IMR-90 (cell line): ENCODE results near the gene CBR1. TPM values are rescaled to one million over a fixed set of nuclear protein-coding genes. Genes with fewer than 3 reads are reported as not detected.

ENCODE experiments used
- ATAC-seq: fragments of 200-7000 bp; cut with Tn5 transposase; 2 replicates; pipeline ENCODE4 v1.9.1; 2020; ENCODE audit warnings: low read depth, mild to moderate bottlenecking, moderate library complexity
- BruUV-seq: library from RNA; stranded (reverse); fragments of 400-500 nt; replicated peaks from 2 replicates; lab custom pipeline; 2021; lab: Mats Ljungman, UMichigan
- CTCF ChIA-PET: fragments of 300-600 bp; formaldehyde crosslinking; extraction: SDS; loops from one replicate; lab custom pipeline; 2021; ENCODE audit warnings: antibody characterized with exemption; lab: Yijun Ruan, JAX
- POLR2A ChIA-PET: fragments of 300-600 bp; sonication (Branson Sonifier 250); formaldehyde crosslinking; loops from one replicate; lab custom pipeline; 2022; ENCODE audit warnings: antibody characterized with exemption; ENCODE audit not compliant: unreplicated experiment; lab: Charles Lee
- DNase-seq: peaks from one replicate; pipeline ENCODE4 v3.0.0; 2013
- H2AFZ ChIP-seq: replicated peaks from 2 replicates; pipeline ENCODE3; 2013; ENCODE audit warnings: low read length, mild to moderate bottlenecking; ENCODE audit not compliant: poor library complexity
- H2AK5ac ChIP-seq: 2 replicates; pipeline ENCODE4 v1.6.1; 2013; ENCODE audit warnings: low read depth, low read length, inconsistent platforms
- H2AK9ac ChIP-seq: replicated peaks from 2 replicates; pipeline ENCODE3; 2013; ENCODE audit warnings: mild to moderate bottlenecking, low read depth, low read length, moderate library complexity; ENCODE audit not compliant: poor library complexity
- H2BK120ac ChIP-seq: 2 replicates; pipeline ENCODE4 v1.6.1; 2013; ENCODE audit warnings: low read depth, low read length, inconsistent platforms
- H2BK15ac ChIP-seq: 3 replicates; pipeline ENCODE4 v1.6.1; 2013; ENCODE audit warnings: low read depth, low read length, inconsistent platforms
- H2BK20ac ChIP-seq: 2 replicates; pipeline ENCODE4 v1.6.1; 2013; ENCODE audit warnings: low read depth, mild to moderate bottlenecking, inconsistent platforms, low read length, moderate library complexity
- H2BK5ac ChIP-seq: 2 replicates; pipeline ENCODE4 v1.6.1; 2013; ENCODE audit warnings: mild to moderate bottlenecking, low read depth, low read length, inconsistent platforms; ENCODE audit not compliant: poor library complexity, severe bottlenecking
- H3K14ac ChIP-seq: replicated peaks from 2 replicates; pipeline ENCODE4 v1.6.1; 2013; ENCODE audit warnings: low read depth, low read length, inconsistent platforms
- H3K18ac ChIP-seq: 2 replicates; pipeline ENCODE4 v1.6.1; 2013; ENCODE audit warnings: low read depth, low read length, control low read depth
- H3K23ac ChIP-seq: 2 replicates; pipeline ENCODE4 v1.6.1; 2013; ENCODE audit warnings: low read depth, low read length, inconsistent platforms
- H3K27ac ChIP-seq: 2 replicates; pipeline ENCODE4 v1.5.1; 2013; ENCODE audit warnings: mild to moderate bottlenecking, control low read depth, low read length; ENCODE audit not compliant: insufficient read depth
- H3K27me3 ChIP-seq: 2 replicates; pipeline ENCODE4 v1.6.1; 2013; ENCODE audit warnings: low read length; ENCODE audit not compliant: control insufficient read depth, insufficient read depth
- H3K36me3 ChIP-seq: 2 replicates; pipeline ENCODE4 v1.6.1; 2013; ENCODE audit warnings: low read length, mixed read lengths; ENCODE audit not compliant: control insufficient read depth, insufficient read depth
- H3K4ac ChIP-seq: 2 replicates; pipeline ENCODE4 v1.6.1; 2013; ENCODE audit warnings: low read depth, low read length, inconsistent platforms
- H3K4me1 ChIP-seq: 2 replicates; pipeline ENCODE4 v1.6.1; 2013; ENCODE audit warnings: low read length, mixed read lengths; ENCODE audit not compliant: control insufficient read depth, insufficient read depth
- H3K4me2 ChIP-seq: 2 replicates; pipeline ENCODE4 v1.6.1; 2013; ENCODE audit warnings: low read depth, mild to moderate bottlenecking, control low read depth, low read length, moderate library complexity
- H3K4me3 ChIP-seq: 2 replicates; pipeline ENCODE4 v1.5.1; 2013; ENCODE audit warnings: low read depth, mild to moderate bottlenecking, control low read depth, low read length, moderate library complexity; ENCODE audit not compliant: insufficient read depth
- H3K56ac ChIP-seq: 2 replicates; pipeline ENCODE4 v1.6.1; 2013; ENCODE audit warnings: low read length, inconsistent platforms; ENCODE audit not compliant: insufficient read depth; ENCODE audit errors: extremely low read depth
- H3K79me1 ChIP-seq, 2 experiments: 2 replicates each; pipeline ENCODE4 v1.6.1; 2013; ENCODE audit warnings: low read length in 2 of 2, inconsistent platforms in 1 of 2, low read depth in 1 of 2
- H3K9ac ChIP-seq: 2 replicates; pipeline ENCODE4 v1.6.1; 2013; ENCODE audit warnings: low read depth, low read length, control low read depth
- H3K9me1 ChIP-seq: 2 replicates; pipeline ENCODE4 v1.6.1; 2013; ENCODE audit warnings: low read length, inconsistent platforms; ENCODE audit not compliant: insufficient read depth
- H3K9me3 ChIP-seq: 2 replicates; pipeline ENCODE4 v1.6.1; 2013; ENCODE audit warnings: low read length; ENCODE audit not compliant: control insufficient read depth, insufficient read depth
- H4K20me1 ChIP-seq: 2 replicates; pipeline ENCODE4 v1.6.1; 2013; ENCODE audit warnings: low read length, inconsistent platforms; ENCODE audit not compliant: insufficient read depth
- H4K5ac ChIP-seq: 2 replicates; pipeline ENCODE4 v1.6.1; 2013; ENCODE audit warnings: mild to moderate bottlenecking, low read depth, low read length, control low read depth
- H4K8ac ChIP-seq, 2 experiments: 2 replicates each; pipeline ENCODE4 v1.6.1; 2013; ENCODE audit warnings: low read depth in 2 of 2, low read length in 2 of 2, control low read depth in 1 of 2, inconsistent platforms in 1 of 2
- H4K91ac ChIP-seq: 2 replicates; pipeline ENCODE4 v1.6.1; 2013; ENCODE audit warnings: low read depth, low read length, inconsistent platforms; ENCODE audit not compliant: insufficient read depth
- BHLHE40 ChIP-seq: fragments of 150-350 bp; IDR thresholded peaks from 2 replicates; pipeline ENCODE4 v1.6.1; 2016; ENCODE audit warnings: mild to moderate bottlenecking, low read depth, low read length
- CEBPB ChIP-seq: IDR thresholded peaks from 2 replicates; pipeline ENCODE4 v1.6.1; 2012; ENCODE audit warnings: low read depth, low read length, improper control_type of control experiment
- CHD1 ChIP-seq: IDR thresholded peaks from 2 replicates; pipeline ENCODE4 v1.6.1; 2012; ENCODE audit warnings: low read depth, low read length, improper control_type of control experiment
- MAZ ChIP-seq: IDR thresholded peaks from 2 replicates; pipeline ENCODE4 v1.6.1; 2012; ENCODE audit warnings: low read depth, mild to moderate bottlenecking, low read length, improper control_type of control experiment, moderate library complexity, borderline replicate concordance
- NFE2L2 ChIP-seq: fragments of 150-350 bp; IDR thresholded peaks from 2 replicates; pipeline ENCODE4 v1.6.1; 2016; ENCODE audit warnings: low read depth, mild to moderate bottlenecking, low read length
- RFX5 ChIP-seq: IDR thresholded peaks from 2 replicates; pipeline ENCODE4 v1.8.0; 2012; ENCODE audit warnings: low read depth, mild to moderate bottlenecking, low read length, moderate library complexity
- SMC3 ChIP-seq: fragments of 150-350 bp; IDR thresholded peaks from 2 replicates; pipeline ENCODE4 v1.6.1; 2016; ENCODE audit warnings: low read depth, mild to moderate bottlenecking, antibody characterized with exemption, low read length, moderate library complexity
- WGBS, 2 experiments: methylation state at CpG; one replicate each; pipeline versions ENCODE4 v1.1.5 to v1.1.7; 2013; ENCODE audit warnings: missing lambda C conversion rate in 2 of 2; ENCODE audit not compliant: insufficient read length in 1 of 2; ENCODE audit errors: extremely low coverage in 2 of 2; 5-methylcytosine and 5-hydroxymethylcytosine counted together
- dilution Hi-C: fragments of 300-500 bp; cut with HindIII; formaldehyde crosslinking; loops from one replicate; pipeline ENCODE4 v1.14.3; 2018; ENCODE audit warnings: low sequenced_read_pairs; ENCODE audit not compliant: unreplicated experiment
- in situ Hi-C: fragments of 300-500 bp; cut with MboI; formaldehyde crosslinking; loops from 3 replicates; pipeline ENCODE4 v1.14.3; 2019; ENCODE audit warnings: low sequenced_read_pairs, inconsistent platforms, mixed read lengths
- intact Hi-C: fragments of 100-400 bp; cut with micrococcal nuclease; formaldehyde crosslinking; loops from 2 replicates; pipeline ENCODE4 v1.10.0; 2022
- polyA plus RNA-seq, 3 experiments: library from polyadenylated mRNA; depleted of rRNA; stranded (reverse); fragments of >200 nt; gene quantifications; 2 replicates each; pipeline ENCODE4 v1.2.3, GENCODE V29; 2012; ENCODE audit warnings: low replicate concordance in 1 of 3
- total RNA-seq: library from RNA; depleted of rRNA; stranded (reverse); fragments of >200 nt; gene quantifications from 2 replicates; pipeline ENCODE4 v1.2.3, GENCODE V29; 2012
- TF ChIP-seq, protein P1 (sequence below): fragments of 150-350 bp; IDR thresholded peaks from 2 replicates; pipeline ENCODE4 v1.6.1; 2016; ENCODE audit warnings: low read depth, mild to moderate bottlenecking, low read length, moderate library complexity, borderline replicate concordance

The CBR1 gene
- total and polyA plus RNA-seq, 2 of the 4 experiments (the other 2 are of a cell fraction): 122 to 222 TPM

DNA sequence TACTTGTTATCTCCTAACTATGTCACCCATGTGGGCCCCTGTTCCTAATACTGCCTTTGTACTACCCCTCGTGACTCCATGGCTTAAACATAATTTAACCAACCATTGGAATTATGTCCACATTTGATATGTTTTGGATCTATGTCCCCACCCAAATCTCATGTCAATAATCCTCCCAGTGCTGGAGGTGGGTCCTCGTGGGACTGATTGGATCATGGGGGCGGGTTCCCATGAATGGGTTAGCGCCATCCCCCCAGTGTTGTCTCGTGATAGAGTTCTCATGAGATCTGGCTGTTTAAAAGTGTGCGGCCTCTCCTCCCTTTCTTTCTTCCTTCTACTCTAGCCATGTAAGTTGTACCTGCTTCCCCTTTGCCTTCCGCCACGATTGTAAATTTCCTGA is 9.8 kb downstream of the CBR1 start:
- Histone ChIP-seq H4K8ac (no peak overlapping the region), H3K27me3 (peaks cover 17% of the 10 kb centered on the region), H3K9ac (no peak overlapping the region), H3K36me3 (no peaks in the 10 kb centered on the region; the same call in 1 of the 2 replicates), H2AFZ (no peak overlapping the region), H2BK15ac (no peak overlapping the region), H3K56ac (no peak overlapping the region), H3K4ac (no peak overlapping the region), H3K18ac (no peak overlapping the region), H3K4me3 (no peak overlapping the region), H2BK5ac (no peak overlapping the region), H4K20me1 (no peaks in the 10 kb centered on the region), H3K23ac (no peak overlapping the region), H2BK20ac (no peak overlapping the region), H4K91ac (no peak overlapping the region), H2AK9ac (no peak overlapping the region), H2BK120ac (no peak overlapping the region), H3K79me1 (no peaks in the 10 kb centered on the region), H3K27ac (no peak overlapping the region), H3K9me1 (peaks cover 2% of the 10 kb centered on the region; the same call in 1 of the 2 replicates), H3K4me1 (peaks cover 4% of the 10 kb centered on the region; the same call in 1 of the 2 replicates), H2AK5ac (no peak overlapping the region), H3K4me2 (no peak overlapping the region), H3K14ac (no peak overlapping the region), H4K5ac (no peak overlapping the region), H3K9me3 (0 out of 2 replicates have a peak, but pooled peaks cover 1% of the 10 kb centered on the region)
- in situ Hi-C loops: no loop called here
- BruUV-seq: no TSS peak
- dilution Hi-C loops: no loop called here
- intact Hi-C loops: no loop called here
- no peak for ATAC-seq
- ChIA-PET CTCF (no interaction called here), POLR2A (no interaction called here)
- DNase-seq: no peak
- 100% methylated on average over 1 of the region's 8 CpGs; no CpG with 5 or more reads in 1 of the 2 experiments for WGBS, 2 experiments
- TF ChIP-seq SMC3 (no peak), NFE2L2 (no peak), MAZ (no peak), CEBPB (no peak), BHLHE40 (no peak), CHD1 (no peak), RFX5 (no peak)
- TF ChIP-seq, protein P1, sequence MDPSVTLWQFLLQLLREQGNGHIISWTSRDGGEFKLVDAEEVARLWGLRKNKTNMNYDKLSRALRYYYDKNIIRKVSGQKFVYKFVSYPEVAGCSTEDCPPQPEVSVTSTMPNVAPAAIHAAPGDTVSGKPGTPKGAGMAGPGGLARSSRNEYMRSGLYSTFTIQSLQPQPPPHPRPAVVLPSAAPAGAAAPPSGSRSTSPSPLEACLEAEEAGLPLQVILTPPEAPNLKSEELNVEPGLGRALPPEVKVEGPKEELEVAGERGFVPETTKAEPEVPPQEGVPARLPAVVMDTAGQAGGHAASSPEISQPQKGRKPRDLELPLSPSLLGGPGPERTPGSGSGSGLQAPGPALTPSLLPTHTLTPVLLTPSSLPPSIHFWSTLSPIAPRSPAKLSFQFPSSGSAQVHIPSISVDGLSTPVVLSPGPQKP: no peak
